Measurements from ENCODE around the gene IL16.

The IL16 gene

GRCh38 chr15:81165535-81165934 is 31.1 kb upstream of the IL16 start:
- no peak for DNase-seq (ENCODE audit: insufficient read length, low spot score)
- no peak for FAIRE-seq
- TF ChIP-seq CTCF (IDR thresholded peaks at IDR 0.05; ENCODE audit: insufficient read depth, missing control alignments): no peak

DNA sequence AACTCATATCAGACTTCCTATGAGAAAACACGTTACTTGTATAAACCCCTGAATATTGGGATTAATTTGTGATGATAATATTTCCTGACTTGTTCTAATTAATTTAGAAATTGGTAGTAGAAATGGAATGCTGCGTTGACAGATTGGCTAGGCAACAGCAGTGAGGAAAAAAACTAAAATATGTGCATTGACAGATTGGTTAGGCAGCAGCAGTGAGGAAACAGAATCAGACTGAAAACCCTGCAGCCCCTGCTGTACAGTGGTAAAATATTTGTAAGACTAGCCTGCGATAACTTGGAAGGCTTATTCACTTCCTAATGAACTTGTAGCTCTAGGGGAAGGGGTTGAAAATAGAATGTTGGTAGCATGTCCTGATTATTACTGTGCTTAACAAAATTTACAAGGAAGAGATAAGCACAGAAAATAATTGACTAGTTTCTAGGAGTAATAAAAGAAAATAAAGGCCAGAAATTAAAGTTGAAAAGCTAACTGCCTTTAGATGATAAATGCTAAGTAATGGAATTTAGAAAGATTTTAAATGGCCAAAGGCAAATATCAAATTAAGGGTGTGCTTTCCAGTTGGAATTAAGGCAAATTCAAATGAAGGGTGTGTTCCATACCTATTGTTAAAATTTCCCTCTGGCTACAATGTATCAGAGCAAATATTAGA is 29.9 kb upstream of the IL16 start:
- FAIRE-seq (no peak), DNase-seq (ENCODE audit: insufficient read length, low spot score) (no peak)
- no peak for TF ChIP-seq CTCF (IDR thresholded peaks at IDR 0.05; ENCODE audit: insufficient read depth, missing control alignments)

GRCh38 chr15:81168131-81168526 is 28.6 kb upstream of the IL16 start:
- DNase-seq (ENCODE audit: insufficient read length, low spot score): no peak
- FAIRE-seq: no peak
- TF ChIP-seq CTCF (IDR thresholded peaks at IDR 0.05; ENCODE audit: insufficient read depth, missing control alignments): no peak

- no peak for TF ChIP-seq CTCF (IDR thresholded peaks at IDR 0.05; ENCODE audit: insufficient read depth, missing control alignments)
- FAIRE-seq: no peak
- DNase-seq (ENCODE audit: insufficient read length, low spot score): no peak
These were observed 28.0 kb upstream of the IL16 start for GRCh38 chr15:81168644-81169043.

GRCh38 chr15:81170511-81170910 is 26.2 kb upstream of the IL16 start:
- no peak for FAIRE-seq
- no peak for DNase-seq (ENCODE audit: insufficient read length, low spot score)
- TF ChIP-seq CTCF (IDR thresholded peaks at IDR 0.05; ENCODE audit: insufficient read depth, missing control alignments): no peak

- DNase-seq (ENCODE audit: insufficient read length, low spot score) (no peak), FAIRE-seq (no peak)
- no peak for TF ChIP-seq CTCF (IDR thresholded peaks at IDR 0.05; ENCODE audit: insufficient read depth, missing control alignments)
These were observed 25.4 kb upstream of the IL16 start for GRCh38 chr15:81171286-81171685.

- FAIRE-seq: no peak
- no peak for TF ChIP-seq CTCF (IDR thresholded peaks at IDR 0.05; ENCODE audit: insufficient read depth, missing control alignments)
- DNase-seq (ENCODE audit: insufficient read length, low spot score): no peak
These were observed 22.4 kb upstream of the IL16 start for GRCh38 chr15:81174125-81174791.

All from D721Med (cell line).